ENCODE data around the gene MPHOSPH10. TPM values are rescaled to one million over a fixed set of nuclear protein-coding genes. Genes with fewer than 3 reads are reported as not detected.

Gene MPHOSPH10
- total RNA-seq, 1 experiment from 2014 or later, result 26.4 TPM

- POLR2A ChIA-PET (ENCODE audit: unreplicated experiment), result no interaction called here
- ATAC-seq, result no peak
- BruUV-seq (replicated peaks), result no TSS peak
These were observed 23.8 kb downstream of the MPHOSPH10 start for GRCh38 chr2:71154279-71154678.

GRCh38 chr2:71154798-71155197, 24.4 kb downstream of the MPHOSPH10 start:
- peak; percentile 60 for DNase-seq
- H3K27me3 ChIP-seq (ENCODE audit: low read length), result no peaks in the 10 kb centered on the region
- H3K9ac ChIP-seq (ENCODE audit: low read length), result no peak overlapping the region
- no TSS peak for BruUV-seq (replicated peaks)
- intact Hi-C loops (cut with micrococcal nuclease), result no loop called here
- no peak overlapping the region for H3K4me2 ChIP-seq (ENCODE audit: low read length)
- peaks cover 12% of the 10 kb centered on the region for H3K4me1 ChIP-seq (ENCODE audit: insufficient read depth, low read length)
- no peak overlapping the region for H2AFZ ChIP-seq (ENCODE audit: low read length)
- no peaks in the 10 kb centered on the region for H3F3A ChIP-seq (ENCODE audit: low read length, unreplicated experiment)
- no peak overlapping the region for H3K4me3 ChIP-seq (ENCODE audit: low read length)
- ChIA-PET POLR2A (ENCODE audit: unreplicated experiment) (no interaction called here), CTCF (interaction anchor here (1.3 kb wide), 1 partner anchor 54 kb away, joined by 7 read pairs; no protein-coding TSS in a partner anchor)
- peaks cover 6% of the 10 kb centered on the region; the same call in 1 of the 2 replicates for H3K36me3 ChIP-seq (ENCODE audit: low read depth, low read length)
- H3K79me2 ChIP-seq (ENCODE audit: low read length), result no peaks in the 10 kb centered on the region
- no peaks in the 10 kb centered on the region for H3K9me3 ChIP-seq (ENCODE audit: low read length)
- ATAC-seq, result peak; percentile 48
- H3K9me2 ChIP-seq (replicated peaks; ENCODE audit: low read length), result no peaks in the 10 kb centered on the region
- no peak for TF ChIP-seq EZH2phosphoT487 (IDR thresholded peaks at IDR 0.05; ENCODE audit: borderline replicate concordance, low read length)
- TF ChIP-seq CTCF (conservative IDR thresholded peaks at IDR 0.05; ENCODE audit: low read depth, low read length), result peak; percentile 59
- no peak for TF ChIP-seq EZH2 (IDR thresholded peaks at IDR 0.05; ENCODE audit: low read length, unreplicated experiment)
- H4K20me1 ChIP-seq (ENCODE audit: low read length), result no peaks in the 10 kb centered on the region
- H3K27ac ChIP-seq (ENCODE audit: low read length), result no peak overlapping the region

More at GRCh38 chr2:71154279-71154678, 23.8 kb downstream of the MPHOSPH10 start:
- Histone ChIP-seq H4K20me1 (ENCODE audit: low read length) (no peaks in the 10 kb centered on the region; the same call in 1 of the 2 replicates), H3K9ac (ENCODE audit: low read length) (no peak overlapping the region), H3K36me3 (ENCODE audit: low read depth, low read length) (peaks cover 10% of the 10 kb centered on the region), H3F3A (ENCODE audit: low read length, unreplicated experiment) (no peaks in the 10 kb centered on the region), H3K4me3 (ENCODE audit: low read length) (no peak overlapping the region), H3K27me3 (ENCODE audit: low read length) (no peaks in the 10 kb centered on the region), H3K4me2 (ENCODE audit: low read length) (no peak overlapping the region), H3K9me2 (replicated peaks; ENCODE audit: low read length) (no peaks in the 10 kb centered on the region), H3K79me2 (ENCODE audit: low read length) (no peaks in the 10 kb centered on the region), H3K9me3 (ENCODE audit: low read length) (no peaks in the 10 kb centered on the region), H2AFZ (ENCODE audit: low read length) (no peak overlapping the region), H3K27ac (ENCODE audit: low read length) (no peak overlapping the region), H3K4me1 (ENCODE audit: insufficient read depth, low read length) (peaks cover 12% of the 10 kb centered on the region)
- DNase-seq, result no peak
- intact Hi-C loops (cut with micrococcal nuclease), result no loop called here
- CTCF ChIA-PET, result interaction anchor here (1.3 kb wide), 1 partner anchor 53 kb away, joined by 7 read pairs; no protein-coding TSS in a partner anchor
- no peak for TF ChIP-seq CTCF (conservative IDR thresholded peaks at IDR 0.05; ENCODE audit: low read depth, low read length)
- no peak for TF ChIP-seq EZH2phosphoT487 (IDR thresholded peaks at IDR 0.05; ENCODE audit: borderline replicate concordance, low read length)
- TF ChIP-seq EZH2 (IDR thresholded peaks at IDR 0.05; ENCODE audit: low read length, unreplicated experiment), result no peak

- Histone ChIP-seq H3K4me1 (ENCODE audit: insufficient read depth, low read length) (peaks cover 12% of the 10 kb centered on the region), H3K9me3 (ENCODE audit: low read length) (no peaks in the 10 kb centered on the region), H3K9me2 (replicated peaks; ENCODE audit: low read length) (no peaks in the 10 kb centered on the region), H3K79me2 (ENCODE audit: low read length) (no peaks in the 10 kb centered on the region), H3K27ac (ENCODE audit: low read length) (no peak overlapping the region), H3K4me2 (ENCODE audit: low read length) (no peak overlapping the region), H3K36me3 (ENCODE audit: low read depth, low read length) (no peaks in the 10 kb centered on the region), H3K27me3 (ENCODE audit: low read length) (no peaks in the 10 kb centered on the region), H4K20me1 (ENCODE audit: low read length) (no peaks in the 10 kb centered on the region), H2AFZ (ENCODE audit: low read length) (no peak overlapping the region), H3K4me3 (ENCODE audit: low read length) (no peak overlapping the region), H3F3A (ENCODE audit: low read length, unreplicated experiment) (no peaks in the 10 kb centered on the region), H3K9ac (ENCODE audit: low read length) (no peak overlapping the region)
- ATAC-seq (no peak), DNase-seq (no peak)
- ChIA-PET POLR2A (ENCODE audit: unreplicated experiment) (no interaction called here), CTCF (no interaction called here)
- intact Hi-C loops (cut with micrococcal nuclease), result loop anchor here (2.0 kb wide), 1 partner anchor 35 kb away; no protein-coding TSS in a partner anchor
- no TSS peak for BruUV-seq (replicated peaks)
- TF ChIP-seq EZH2phosphoT487 (IDR thresholded peaks at IDR 0.05; ENCODE audit: borderline replicate concordance, low read length), result no peak
- no peak for TF ChIP-seq EZH2 (IDR thresholded peaks at IDR 0.05; ENCODE audit: low read length, unreplicated experiment)
- no peak for TF ChIP-seq CTCF (conservative IDR thresholded peaks at IDR 0.05; ENCODE audit: low read depth, low read length)
These were observed 25.4 kb downstream of the MPHOSPH10 start for GRCh38 chr2:71155846-71156245.

Measured in PC-3 (cell line).